K562 (cell line): ENCODE measurements around the gene RNU2-63P.
"Not testable (repeated sequence)": the region's sequence is repeated elsewhere in the genome, so short reads cannot be mapped to it uniquely, and the experiment has no call there.

Source experiments
- CBX8 ChIP-seq: fragments of 200-600 bp; sonication (generic); IDR thresholded peaks from 2 replicates; pipeline ENCODE4 v1.6.1; 2012; ENCODE audit warnings: borderline replicate concordance, mixed run types, low read depth, mild to moderate bottlenecking, moderate library complexity, mixed read lengths, low read length, control low read depth, inconsistent platforms; ENCODE audit not compliant: poor library complexity, severe bottlenecking; ENCODE audit errors: extremely low read depth
- HDAC6 ChIP-seq: IDR thresholded peaks from 2 replicates; pipeline ENCODE4 v1.6.1; 2012; ENCODE audit warnings: low read depth, mild to moderate bottlenecking, control low read depth, inconsistent platforms, low read length, moderate library complexity
- KDM1A ChIP-seq, 2 experiments: fragments of 450-650 bp; IDR thresholded peaks; 2 replicates each; pipeline ENCODE4 v1.6.1; 2016; ENCODE audit warnings: mild to moderate bottlenecking in 2 of 2
- NR2F6 ChIP-seq: fragments of 450-650 bp; formaldehyde crosslinking; IDR thresholded peaks from 2 replicates; pipeline ENCODE4 v1.4.0; 2020; ENCODE audit warnings: mild to moderate bottlenecking
- PCBP1 ChIP-seq: fragments of 200-400 bp; formaldehyde crosslinking; IDR thresholded peaks from 2 replicates; pipeline ENCODE4 v1.6.1; 2018; ENCODE audit warnings: mild to moderate bottlenecking, low read depth, low read length; ENCODE audit not compliant: poor library complexity, severe bottlenecking
- RAD51 ChIP-seq: fragments of 450-650 bp; IDR thresholded peaks from 2 replicates; pipeline ENCODE4 v1.7.1; 2016; ENCODE audit warnings: low read depth, mild to moderate bottlenecking, borderline replicate concordance
- RBBP5 ChIP-seq: fragments of 200-600 bp; sonication (generic); IDR thresholded peaks from 2 replicates; pipeline ENCODE4 v1.6.1; 2012; ENCODE audit warnings: borderline replicate concordance, mild to moderate bottlenecking, low read length, control low read depth, inconsistent platforms; ENCODE audit not compliant: insufficient read depth, poor library complexity, severe bottlenecking
- ZNF124 ChIP-seq: sonication (generic); formaldehyde crosslinking; IDR thresholded peaks from 2 replicates; pipeline ENCODE4 v1.8.1; 2022; ENCODE audit warnings: missing genetic modification reagents
- TF ChIP-seq, protein P1 (sequence below), 3 experiments: IDR thresholded peaks in 2 of 3; conservative IDR thresholded peaks in 1 of 3; 2 replicates each; pipeline ENCODE4 v1.5.1; 2011 to 2012; ENCODE audit warnings: low read length in 3 of 3, mild to moderate bottlenecking in 3 of 3, control low read depth in 2 of 3, improper control_type of control experiment in 1 of 3, inconsistent platforms in 1 of 3, low read depth in 1 of 3, mixed read lengths in 1 of 3, moderate library complexity in 1 of 3; ENCODE audit not compliant: insufficient read depth in 2 of 3

DNA sequence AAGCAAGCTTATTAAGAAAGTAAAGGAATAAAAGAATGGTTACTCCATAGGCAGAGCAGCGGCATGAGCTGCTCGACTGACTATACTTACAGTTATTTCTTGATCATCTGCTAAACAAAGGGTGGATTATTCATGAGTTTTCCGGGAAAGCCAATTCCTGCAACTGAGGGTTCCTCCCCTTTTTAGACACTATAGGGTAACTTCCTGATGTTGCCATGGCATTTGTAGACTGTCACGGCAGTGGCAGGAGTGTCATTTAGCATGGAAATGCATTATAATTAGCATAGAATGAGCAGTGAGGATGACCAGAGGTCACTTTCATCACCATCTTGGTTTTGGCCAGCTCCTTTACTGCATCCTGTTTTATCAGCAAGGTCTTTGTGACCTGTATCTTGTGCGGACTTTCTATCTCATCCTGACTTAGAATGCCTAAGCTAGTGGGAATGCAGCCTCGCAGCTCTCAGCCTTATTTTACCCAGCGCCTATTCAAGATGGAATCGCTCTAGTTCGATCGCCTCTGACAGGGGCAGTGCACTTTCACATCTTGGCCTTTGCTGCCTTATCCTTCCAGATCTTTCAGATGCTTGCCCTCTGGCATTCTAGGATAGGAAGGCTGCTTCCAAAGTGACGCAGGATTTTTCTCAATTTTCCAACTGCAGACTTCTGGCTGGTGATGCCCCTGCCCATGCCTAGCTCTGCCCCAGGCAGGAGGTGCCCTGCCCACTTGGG, 1.9 kb upstream of the RNU2-63P start:
- TF ChIP-seq, protein P1, sequence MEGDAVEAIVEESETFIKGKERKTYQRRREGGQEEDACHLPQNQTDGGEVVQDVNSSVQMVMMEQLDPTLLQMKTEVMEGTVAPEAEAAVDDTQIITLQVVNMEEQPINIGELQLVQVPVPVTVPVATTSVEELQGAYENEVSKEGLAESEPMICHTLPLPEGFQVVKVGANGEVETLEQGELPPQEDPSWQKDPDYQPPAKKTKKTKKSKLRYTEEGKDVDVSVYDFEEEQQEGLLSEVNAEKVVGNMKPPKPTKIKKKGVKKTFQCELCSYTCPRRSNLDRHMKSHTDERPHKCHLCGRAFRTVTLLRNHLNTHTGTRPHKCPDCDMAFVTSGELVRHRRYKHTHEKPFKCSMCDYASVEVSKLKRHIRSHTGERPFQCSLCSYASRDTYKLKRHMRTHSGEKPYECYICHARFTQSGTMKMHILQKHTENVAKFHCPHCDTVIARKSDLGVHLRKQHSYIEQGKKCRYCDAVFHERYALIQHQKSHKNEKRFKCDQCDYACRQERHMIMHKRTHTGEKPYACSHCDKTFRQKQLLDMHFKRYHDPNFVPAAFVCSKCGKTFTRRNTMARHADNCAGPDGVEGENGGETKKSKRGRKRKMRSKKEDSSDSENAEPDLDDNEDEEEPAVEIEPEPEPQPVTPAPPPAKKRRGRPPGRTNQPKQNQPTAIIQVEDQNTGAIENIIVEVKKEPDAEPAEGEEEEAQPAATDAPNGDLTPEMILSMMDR (IDR thresholded peaks at IDR 0.05 in 2 of 3, conservative IDR thresholded peaks at IDR 0.05 in 1 of 3; ENCODE audit: insufficient read depth in 2 of 3, low read depth in 1 of 3, low read length in 3 of 3) = not testable (repeated sequence)
- not testable (repeated sequence) for TF ChIP-seq CBX8; KDM1A (IDR thresholded peaks at IDR 0.05); ZNF124; PCBP1; RAD51; HDAC6; NR2F6; RBBP5
